Endodermal cell (in vitro differentiated cells): ENCODE data around the gene EVX1. TPM values are rescaled to one million over a fixed set of nuclear protein-coding genes. Genes with fewer than 3 reads are reported as not detected.

Experiments
- DNase-seq: peaks from one replicate; pipeline ENCODE4 v3.0.0-alpha.2; 2017
- H3K27ac ChIP-seq: 2 replicates; pipeline ENCODE4 v1.5.1; 2013; ENCODE audit warnings: mild to moderate bottlenecking, low read depth, low read length, moderate library complexity
- H3K27me3 ChIP-seq: 2 replicates; pipeline ENCODE4 v1.6.1; 2013; ENCODE audit warnings: mild to moderate bottlenecking, low read length, moderate library complexity; ENCODE audit not compliant: insufficient read depth, control insufficient read depth, poor library complexity, severe bottlenecking
- H3K36me3 ChIP-seq: 2 replicates; pipeline ENCODE4 v1.7.0; 2013; ENCODE audit warnings: mild to moderate bottlenecking, low read length, moderate library complexity; ENCODE audit not compliant: control insufficient read depth, insufficient read depth
- H3K4me1 ChIP-seq: one replicate; pipeline ENCODE4 v1.7.0; 2013; ENCODE audit warnings: low read length; ENCODE audit not compliant: control insufficient read depth, insufficient read depth
- H3K4me3 ChIP-seq: 2 replicates; pipeline ENCODE4 v1.5.1; 2013; ENCODE audit warnings: mild to moderate bottlenecking, low read length, moderate library complexity
- H3K9ac ChIP-seq: 2 replicates; pipeline ENCODE4 v1.6.1; 2013; ENCODE audit warnings: mild to moderate bottlenecking, low read length, moderate library complexity; ENCODE audit not compliant: poor library complexity, severe bottlenecking; ENCODE audit errors: extremely low read depth
- H3K9me3 ChIP-seq: 2 replicates; pipeline ENCODE4 v1.6.1; 2013; ENCODE audit warnings: mild to moderate bottlenecking, low read length, moderate library complexity; ENCODE audit not compliant: control insufficient read depth
- H3K27ac Mint-ChIP-seq: 2 replicates; pipeline ENCODE4 v1.8.0; 2020; ENCODE audit warnings: mixed read lengths
- H3K27me3 Mint-ChIP-seq: 2 replicates; pipeline ENCODE4 v1.8.0; 2021; ENCODE audit warnings: mild to moderate bottlenecking, mixed read lengths; ENCODE audit not compliant: insufficient read depth
- H3K36me3 Mint-ChIP-seq: 2 replicates; pipeline ENCODE4 v1.8.0; 2020; ENCODE audit warnings: low read depth, mixed read lengths
- H3K4me1 Mint-ChIP-seq: 2 replicates; pipeline ENCODE4 v1.8.0; 2020; ENCODE audit warnings: mixed read lengths
- H3K4me3 Mint-ChIP-seq: 2 replicates; pipeline ENCODE4 v1.8.0; 2020; ENCODE audit warnings: mild to moderate bottlenecking, moderate library complexity, mixed read lengths
- H3K9me3 Mint-ChIP-seq: 2 replicates; pipeline ENCODE4 v1.8.0; 2020; ENCODE audit warnings: mild to moderate bottlenecking, mixed read lengths
- CTCF ChIP-seq: fragments of 200-600 bp; sonication (generic); conservative IDR thresholded peaks from 2 replicates; pipeline ENCODE4 v1.5.0; 2021; ENCODE audit warnings: antibody characterized with exemption, mild to moderate bottlenecking
- WGBS, 2 experiments: methylation state at CpG; one replicate each; pipeline versions ENCODE4 v1.1.5 to v1.1.7; 2013; ENCODE audit warnings: missing lambda C conversion rate in 2 of 2, mixed read lengths in 1 of 2; ENCODE audit not compliant: insufficient coverage in 1 of 2, insufficient read length in 1 of 2; 5-methylcytosine and 5-hydroxymethylcytosine counted together
- total RNA-seq, 2 donors: library from RNA; stranded (reverse); fragmentation: NEBNext Ultra II Directional in 1 of 2; extraction: Animal tissue kit (Norgen Biotek cat#: 25700) in 1 of 2; gene quantifications; 2 replicates in 1 of 2; 3 replicates in 1 of 2; pipeline ENCODE4 v1.2.1, GENCODE V29; 2021

Gene EVX1
- total RNA-seq, 2 donors from 2014 or later: 4.9 to 10.7 TPM

DNA sequence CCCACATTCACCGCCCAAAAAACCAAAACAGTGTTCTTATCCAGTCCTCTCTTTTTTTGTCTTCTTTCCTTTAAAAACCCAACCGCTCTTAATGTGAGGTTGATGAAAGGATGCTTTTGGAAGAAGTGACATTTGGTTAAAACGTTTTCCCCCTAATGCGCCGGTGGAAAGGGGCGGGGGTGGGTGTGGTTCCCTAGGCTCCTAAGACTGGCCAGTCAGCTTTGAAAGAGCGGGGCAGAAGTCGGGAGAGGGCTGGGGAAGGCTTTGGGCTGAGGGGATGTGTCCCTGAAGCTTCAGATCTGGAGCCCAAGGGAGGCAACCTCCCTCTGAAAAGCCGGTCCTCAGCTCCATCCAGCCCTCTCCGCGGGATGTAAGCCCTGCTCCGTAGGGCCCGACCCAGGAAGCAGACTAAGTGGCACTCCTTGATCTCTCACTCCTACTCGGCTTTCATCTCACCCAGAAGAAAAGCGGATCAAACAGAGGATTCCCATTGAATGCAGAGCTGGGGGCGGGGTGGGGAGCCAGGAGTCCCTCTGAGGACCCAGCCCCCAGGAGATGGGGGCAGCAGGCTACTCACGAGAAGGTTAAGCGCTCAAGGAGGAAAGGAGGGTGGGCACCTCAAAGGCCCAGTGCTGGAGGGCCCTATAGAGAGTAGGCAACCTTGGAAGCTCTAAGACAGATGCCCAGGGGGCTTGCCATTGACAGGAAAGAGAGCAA is 2.4 kb upstream of the EVX1 start:
- DNase-seq: peak; percentile 72
- H3K27ac Mint-ChIP-seq: peak overlapping the region; percentile 64
- peaks cover 69% of the 10 kb centered on the region for H3K4me1 Mint-ChIP-seq

DNA sequence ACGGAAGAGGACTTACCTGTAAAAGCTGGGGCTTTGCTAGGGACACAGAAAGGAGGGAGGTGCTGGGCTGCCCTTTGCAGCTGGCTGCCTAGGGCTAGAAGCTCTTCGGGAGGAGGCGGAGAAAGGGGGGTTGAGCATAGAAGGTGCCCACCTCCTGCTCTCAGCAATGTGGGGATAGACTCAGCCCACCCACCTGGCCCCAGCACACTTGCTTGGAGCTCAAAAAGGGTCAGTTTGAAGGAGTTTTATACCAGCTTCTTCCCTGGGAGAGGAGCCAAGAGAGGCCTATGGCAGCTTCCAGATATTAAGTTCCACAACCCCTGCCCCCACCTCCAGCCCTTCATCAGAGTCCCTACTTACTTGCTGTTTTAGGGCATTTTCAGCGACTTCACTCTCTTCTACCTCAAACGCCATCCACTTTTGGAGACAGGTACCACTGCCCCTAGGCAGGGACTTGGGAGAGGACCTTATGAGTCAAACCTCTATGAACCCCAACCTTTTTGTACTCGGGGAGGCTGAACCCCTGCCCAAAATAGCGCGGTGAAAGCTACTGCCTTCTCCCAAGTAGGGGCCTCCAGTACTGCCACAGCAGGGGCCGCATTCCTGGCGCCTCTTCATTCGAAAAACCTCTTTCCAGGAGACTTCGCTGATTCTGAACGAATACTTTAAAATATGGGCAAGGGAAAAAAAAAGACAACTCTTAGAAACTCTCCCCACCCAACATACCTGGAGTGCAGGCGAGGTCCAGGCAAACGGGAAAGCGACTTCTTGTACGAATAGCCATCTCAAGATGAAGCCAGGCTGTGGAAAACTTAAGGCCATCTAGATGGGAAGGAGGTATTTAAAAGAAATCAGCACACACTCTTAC is 1.2 kb upstream of the EVX1 start:
- peak; percentile 73 for DNase-seq
- no peaks in the 10 kb centered on the region for H3K36me3 ChIP-seq
- H3K9me3 ChIP-seq: no peaks in the 10 kb centered on the region
- H3K27ac ChIP-seq: no peak overlapping the region
- H3K4me1 ChIP-seq: peaks cover 9% of the 10 kb centered on the region
- no peaks in the 10 kb centered on the region for H3K36me3 Mint-ChIP-seq
- H3K27ac Mint-ChIP-seq: no peak overlapping the region
- peaks cover 100% of the 10 kb centered on the region for H3K27me3 ChIP-seq
- H3K9ac ChIP-seq: no peak overlapping the region
- peaks cover 96% of the 10 kb centered on the region for H3K27me3 Mint-ChIP-seq
- peak overlapping the region; percentile 74 for H3K4me3 ChIP-seq
- H3K4me1 Mint-ChIP-seq: peaks cover 66% of the 10 kb centered on the region
- 2 to 3% methylated on average over 8 to 17 of the region's 17 CpGs for WGBS, 2 experiments
- no peak for TF ChIP-seq CTCF
- no peaks in the 10 kb centered on the region for H3K9me3 Mint-ChIP-seq
- peak overlapping the region; percentile 75 for H3K4me3 Mint-ChIP-seq

More for the DNA sequence above, 2.4 kb upstream of the EVX1 start:
- Mint-ChIP-seq H3K36me3 (no peaks in the 10 kb centered on the region), H3K9me3 (no peaks in the 10 kb centered on the region), H3K27me3 (peaks cover 96% of the 10 kb centered on the region), H3K4me3 (peak overlapping the region; percentile 75)
- Histone ChIP-seq H3K4me3 (peak overlapping the region; percentile 69), H3K36me3 (no peaks in the 10 kb centered on the region), H3K4me1 (peaks cover 9% of the 10 kb centered on the region), H3K27me3 (peaks cover 100% of the 10 kb centered on the region), H3K9ac (no peak overlapping the region), H3K9me3 (no peaks in the 10 kb centered on the region), H3K27ac (no peak overlapping the region)
- 1% methylated on average over 12 to 18 of the region's 18 CpGs for WGBS, 2 experiments
- TF ChIP-seq CTCF: no peak

DNA sequence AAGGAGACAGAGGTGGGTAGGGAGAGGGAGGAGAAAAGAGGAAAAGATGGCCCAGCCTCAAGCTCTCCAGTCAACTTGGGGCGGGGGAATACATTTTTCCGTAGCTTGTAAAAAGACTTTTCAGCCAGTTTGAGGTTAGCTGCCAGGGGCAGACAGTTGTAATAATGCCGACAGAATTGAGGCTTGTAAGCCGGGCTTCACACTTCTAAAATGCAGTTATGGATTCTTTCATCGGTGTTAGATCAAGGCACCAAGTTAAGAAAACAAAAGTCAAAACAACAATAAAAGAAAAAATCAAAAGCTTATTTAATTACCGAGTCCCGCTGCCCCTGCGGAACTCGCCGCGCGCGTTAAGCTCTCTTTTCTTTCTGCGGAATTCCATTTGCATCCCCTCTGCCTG is 448 bp upstream of the EVX1 start:
- DNase-seq: no peak
- no peaks in the 10 kb centered on the region for H3K9me3 Mint-ChIP-seq
- peak overlapping the region; percentile 75 for H3K4me3 Mint-ChIP-seq
- WGBS, 2 experiments: 0 to 1% methylated on average over 14 of the region's 14 CpGs
- Histone ChIP-seq H3K4me1 (peaks cover 9% of the 10 kb centered on the region), H3K36me3 (no peaks in the 10 kb centered on the region), H3K9ac (no peak overlapping the region), H3K27ac (no peak overlapping the region), H3K27me3 (peaks cover 100% of the 10 kb centered on the region), H3K9me3 (no peaks in the 10 kb centered on the region), H3K4me3 (peak overlapping the region; percentile 74)
- H3K4me1 Mint-ChIP-seq: peaks cover 64% of the 10 kb centered on the region
- H3K27ac Mint-ChIP-seq: peak overlapping the region; percentile 25
- peaks cover 96% of the 10 kb centered on the region for H3K27me3 Mint-ChIP-seq
- peaks cover 4% of the 10 kb centered on the region for H3K36me3 Mint-ChIP-seq
- TF ChIP-seq CTCF: no peak
